Prostate gland (tissue), 2 donors: ENCODE results near the gene C3orf38. TPM values are rescaled to one million over a fixed set of nuclear protein-coding genes. Genes with fewer than 3 reads are reported as not detected.

Experiments
- DNase-seq: peaks from one replicate; pipeline ENCODE4 v3.0.0-alpha.2; 2019; ENCODE audit warnings: low spot score
- H3K27ac ChIP-seq, 2 donors: fragments of 200-600 bp; sonication (generic); 2 replicates each; pipeline ENCODE4 v1.5.1; 2017 to 2019
- H3K27me3 ChIP-seq: fragments of 200-600 bp; sonication (generic); replicated peaks from 2 replicates; pipeline ENCODE4 v1.5.1; 2019; ENCODE audit not compliant: insufficient read depth
- H3K36me3 ChIP-seq, 2 donors: fragments of 200-600 bp; sonication (generic); 1 replicate in 1 of 2; 2 replicates in 1 of 2; pipeline versions ENCODE4 v1.5.1 to v1.8.1; 2017 to 2019
- H3K4me1 ChIP-seq: fragments of 200-600 bp; sonication (generic); replicated peaks from 2 replicates; pipeline ENCODE4 v1.5.1; 2019
- H3K4me3 ChIP-seq, 2 donors: fragments of 200-600 bp; sonication (generic); 2 replicates each; pipeline ENCODE4 v1.5.1; 2017 to 2019
- H3K9me3 ChIP-seq: fragments of 200-600 bp; sonication (generic); 2 replicates; pipeline ENCODE4 v1.5.1; 2017
- CTCF ChIP-seq, 4 experiments: fragments of 200-600 bp in 2 of 4; fragments of 450-650 bp in 2 of 4; sonication (generic) in 2 of 4; IDR thresholded peaks; 1 replicate in 3 of 4; 2 replicates in 1 of 4; pipeline ENCODE4 v1.5.1; 2016 to 2019; ENCODE audit warnings: antibody characterized with exemption in 4 of 4, mild to moderate bottlenecking in 2 of 4, moderate library complexity in 2 of 4
- POLR2A ChIP-seq: fragments of 450-650 bp; IDR thresholded peaks from one replicate; pipeline ENCODE4 v1.6.1; 2016; ENCODE audit warnings: antibody characterized with exemption, mild to moderate bottlenecking
- POLR2AphosphoS5 ChIP-seq: sonication (generic); formaldehyde crosslinking; IDR thresholded peaks from one replicate; pipeline ENCODE4 v1.6.1; 2017; ENCODE audit warnings: antibody characterized with exemption
- WGBS: methylation state at CpG from one replicate; pipeline ENCODE4 v1.1.5; 2018; 5-methylcytosine and 5-hydroxymethylcytosine counted together
- intact Hi-C: fragments of 100-400 bp; cut with DNase I; formaldehyde crosslinking; loops from one replicate; pipeline ENCODE4 v1.14.2; 2022
- total RNA-seq, 2 donors: library from RNA; depleted of rRNA; stranded (reverse); fragments of >200 nt; gene quantifications; one replicate each; pipeline ENCODE4 v1.1.0, GENCODE V29; 2016

Gene C3orf38
- total RNA-seq, 2 donors from 2014 or later: 16.0 to 33.3 TPM

- 1% methylated on average over 6 of the region's 6 CpGs for WGBS
- H3K36me3 ChIP-seq: peaks cover 0 to 2% of the 10 kb centered on the region in 2 donors
- no peak for DNase-seq
- no peaks in the 10 kb centered on the region for H3K27me3 ChIP-seq
- peak overlapping the region; percentile 73 for H3K4me3 ChIP-seq
- TF ChIP-seq CTCF (IDR thresholded peaks at IDR 0.05): no peak
- TF ChIP-seq POLR2A: no peak
- no peak for TF ChIP-seq POLR2AphosphoS5
- no peaks in the 10 kb centered on the region for H3K4me1 ChIP-seq
- peak overlapping the region; percentile 93 for H3K27ac ChIP-seq
- intact Hi-C loops: no loop called here
- no peaks in the 10 kb centered on the region for H3K9me3 ChIP-seq
Measured at GRCh38 chr3:88150806-88151205, 1.0 kb downstream of the C3orf38 start.

- 38% methylated on average over 4 of the region's 4 CpGs for WGBS
- no peaks in the 10 kb centered on the region for H3K9me3 ChIP-seq
- intact Hi-C loops: no loop called here
- TF ChIP-seq POLR2A: no peak
- no peak for TF ChIP-seq POLR2AphosphoS5
- TF ChIP-seq CTCF (IDR thresholded peaks at IDR 0.05): no peak
- no peak for DNase-seq
- no peak overlapping the region for H3K27ac ChIP-seq
- H3K4me1 ChIP-seq: no peaks in the 10 kb centered on the region
- no peaks in the 10 kb centered on the region for H3K27me3 ChIP-seq
- H3K36me3 ChIP-seq: peaks cover 0 to 7% of the 10 kb centered on the region in 2 donors
- peak overlapping the region; percentile 73 for H3K4me3 ChIP-seq
Measured at GRCh38 chr3:88151358-88151757, 1.6 kb downstream of the C3orf38 start.

- TF ChIP-seq POLR2AphosphoS5 (no peak), POLR2A (no peak), CTCF (IDR thresholded peaks at IDR 0.05) (no peak)
- H3K4me3 ChIP-seq: no peak overlapping the region
Measured at GRCh38 chr3:88152841-88153240, 3.1 kb downstream of the C3orf38 start.

GRCh38 chr3:88166419-88166971, 16.7 kb downstream of the C3orf38 start:
- H3K27ac ChIP-seq: no peak overlapping the region
- no peak for TF ChIP-seq POLR2A
- no peak for TF ChIP-seq POLR2AphosphoS5
- no peak for TF ChIP-seq CTCF (IDR thresholded peaks at IDR 0.05)
- intact Hi-C loops: no loop called here
- H3K4me1 ChIP-seq: no peaks in the 10 kb centered on the region
- H3K9me3 ChIP-seq: no peaks in the 10 kb centered on the region
- no peaks in the 10 kb centered on the region for H3K27me3 ChIP-seq
- no peak overlapping the region for H3K4me3 ChIP-seq
- no peak for DNase-seq
- 95% methylated on average over 2 of the region's 2 CpGs for WGBS
- H3K36me3 ChIP-seq: no peaks in the 10 kb centered on the region

More at GRCh38 chr3:88152841-88153240, 3.1 kb downstream of the C3orf38 start:
- intact Hi-C loops: no loop called here
- H3K9me3 ChIP-seq: no peaks in the 10 kb centered on the region
- 80% methylated on average over 2 of the region's 2 CpGs for WGBS
- DNase-seq: no peak
- H3K27ac ChIP-seq: no peak overlapping the region
- no peaks in the 10 kb centered on the region for H3K27me3 ChIP-seq
- H3K4me1 ChIP-seq: no peaks in the 10 kb centered on the region
- H3K36me3 ChIP-seq: peaks cover 0 to 7% of the 10 kb centered on the region in 2 donors

- Histone ChIP-seq H3K27me3 (no peaks in the 10 kb centered on the region), H3K9me3 (no peaks in the 10 kb centered on the region), H3K36me3 (no peaks in the 10 kb centered on the region), H3K27ac (no peak overlapping the region), H3K4me3 (no peak overlapping the region), H3K4me1 (no peaks in the 10 kb centered on the region)
- DNase-seq: no peak
- TF ChIP-seq POLR2AphosphoS5 (no peak), POLR2A (no peak), CTCF (IDR thresholded peaks at IDR 0.05) (no peak)
- intact Hi-C loops: no loop called here
- WGBS: 94% methylated on average over 6 of the region's 6 CpGs
Measured at GRCh38 chr3:88167173-88167572, 17.4 kb downstream of the C3orf38 start.
